TTC549 (cell line): ENCODE results near the gene ASTN1.

ENCODE experiments used
- FAIRE-seq: peaks from 2 replicates; lab custom pipeline; 2012; peaks lifted over from hg19 to GRCh38; lab: Jason Lieb, UNC

Gene ASTN1

DNA sequence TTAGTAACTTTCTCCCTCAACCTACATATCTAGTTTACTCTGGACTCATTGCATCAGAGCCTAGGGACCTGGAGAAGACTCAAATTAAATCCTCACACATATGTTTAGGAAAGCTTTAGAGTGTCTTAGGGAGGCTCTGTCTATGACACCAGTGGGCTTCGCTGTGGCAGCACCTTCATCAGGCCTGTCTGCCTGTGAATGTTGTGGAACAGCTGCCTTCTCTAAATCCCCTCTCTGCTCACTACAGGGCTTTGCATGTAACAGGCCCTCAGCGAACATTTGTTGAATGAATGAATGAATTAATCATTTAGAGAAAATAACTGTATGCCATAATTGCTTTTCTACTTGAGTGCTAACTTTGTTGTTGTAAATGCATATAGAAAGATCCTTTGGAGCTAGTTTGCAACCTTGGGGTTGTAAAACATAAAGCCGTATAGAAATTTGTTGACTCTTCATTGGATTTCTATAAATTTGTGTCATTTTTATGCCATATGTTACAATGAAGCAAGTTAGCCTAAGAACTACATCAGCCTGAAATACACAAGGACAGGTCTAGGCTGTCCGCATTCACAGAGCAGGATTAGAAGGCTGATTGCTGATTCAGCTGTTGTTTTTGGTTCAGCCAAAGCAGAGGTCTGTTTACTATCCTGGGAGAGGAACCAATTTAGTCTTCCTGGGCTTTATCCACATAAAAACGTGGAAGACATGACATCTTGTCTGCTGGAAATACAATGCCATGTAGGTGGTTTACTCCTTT, 238.0 kb downstream of the ASTN1 start:
- FAIRE-seq = no peak

DNA sequence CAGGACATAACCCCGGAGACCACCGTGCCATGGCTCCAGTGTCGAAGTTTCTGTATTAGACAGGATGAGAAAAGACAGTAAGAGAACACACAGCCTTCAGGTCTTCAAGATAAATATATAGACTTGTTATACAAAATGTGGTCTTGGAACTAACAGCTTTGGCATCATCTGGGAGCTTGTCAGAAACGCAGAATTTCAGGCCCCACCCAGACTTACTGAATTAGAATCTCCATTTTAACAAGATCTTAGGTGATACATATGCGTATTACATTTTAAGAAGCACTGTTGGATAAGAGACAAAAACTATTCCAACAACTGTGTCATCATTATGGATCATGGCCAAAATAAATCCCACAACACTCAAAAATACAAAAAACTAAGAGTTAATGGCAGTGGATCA, 239.3 kb downstream of the ASTN1 start:
- no peak for FAIRE-seq

DNA sequence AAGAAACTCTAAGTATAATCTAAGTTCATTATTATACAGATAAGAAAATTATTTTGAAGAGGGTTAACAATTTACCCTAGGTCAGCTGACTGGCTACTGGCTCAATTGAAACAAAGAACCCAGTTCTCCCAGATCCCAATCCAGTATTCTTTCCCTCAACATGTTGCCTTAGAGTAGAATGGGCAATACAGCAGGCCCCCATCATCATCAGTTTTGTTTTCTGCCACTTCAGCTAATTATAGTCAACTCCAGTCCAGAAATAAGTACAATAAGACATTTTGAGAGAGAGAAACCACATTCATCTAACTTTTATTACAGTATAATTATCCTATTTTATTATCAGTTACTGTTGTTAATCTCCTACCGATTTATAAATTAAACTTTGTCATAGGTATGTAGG, 241.2 kb downstream of the ASTN1 start:
- no peak for FAIRE-seq

DNA sequence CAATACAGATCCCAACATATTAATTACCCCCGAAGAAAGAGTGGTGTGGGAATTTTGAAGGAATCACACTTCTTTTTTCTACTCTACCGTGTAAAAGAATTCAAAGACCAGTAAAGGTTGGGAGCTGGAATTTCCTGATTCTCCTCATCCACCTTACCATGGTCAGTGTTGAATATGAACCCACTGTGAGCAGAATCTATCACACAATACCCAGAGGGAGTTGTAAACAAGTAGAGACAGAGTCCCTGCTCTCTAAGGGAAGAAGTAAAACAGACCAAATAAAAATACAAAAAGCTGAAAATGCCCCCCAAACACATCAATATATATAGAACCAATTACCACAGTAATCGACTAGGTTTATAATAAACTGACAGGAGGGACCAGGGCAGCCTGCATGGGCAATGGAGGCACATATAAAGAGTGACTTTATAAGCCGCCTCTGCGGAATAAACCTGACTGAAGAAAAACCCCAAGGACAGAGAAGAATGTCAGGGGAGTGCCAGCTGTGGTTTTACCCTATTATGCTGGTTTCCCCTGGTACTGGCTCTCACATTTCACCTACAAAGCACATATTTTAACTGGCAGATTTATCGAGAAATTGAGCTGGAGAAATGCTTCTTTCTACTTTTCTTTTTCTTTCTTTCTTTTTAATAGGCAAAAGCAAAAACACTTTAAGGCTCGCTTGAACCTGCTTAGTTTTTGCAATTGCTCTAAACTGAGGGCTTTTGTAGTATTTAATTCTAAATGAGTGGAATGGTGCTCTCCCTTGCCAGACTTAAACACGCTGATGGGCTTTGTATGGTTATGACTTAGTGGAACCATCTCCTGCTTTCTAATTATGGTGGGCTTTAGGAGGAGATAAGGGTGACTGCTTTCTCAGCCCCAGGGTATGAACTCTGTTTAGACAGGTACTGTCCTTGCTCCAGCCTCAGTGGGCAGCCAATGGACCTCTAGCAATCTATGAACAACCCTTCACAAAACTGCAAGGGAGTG, 244.8 kb downstream of the ASTN1 start:
- FAIRE-seq = no peak

DNA sequence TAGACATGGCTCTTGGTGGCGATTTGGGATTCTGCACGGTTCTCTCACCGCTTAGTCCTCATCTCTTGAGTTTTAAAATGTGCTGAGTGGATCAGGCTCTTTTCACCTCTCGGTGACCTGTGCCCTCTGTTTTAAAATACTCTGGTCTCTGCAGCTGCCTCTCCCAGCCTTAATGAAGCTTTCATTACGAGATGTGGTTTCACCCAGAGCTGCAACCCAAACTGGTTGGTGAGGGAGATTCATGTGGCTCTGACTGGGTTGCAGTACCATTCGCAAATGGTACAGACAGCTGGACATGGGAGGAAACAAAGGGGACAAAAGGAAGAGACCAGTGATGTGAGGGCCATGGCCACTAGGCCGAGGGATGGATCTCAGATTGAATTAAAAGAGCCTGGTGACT, 258.9 kb downstream of the ASTN1 start:
- FAIRE-seq = no peak

DNA sequence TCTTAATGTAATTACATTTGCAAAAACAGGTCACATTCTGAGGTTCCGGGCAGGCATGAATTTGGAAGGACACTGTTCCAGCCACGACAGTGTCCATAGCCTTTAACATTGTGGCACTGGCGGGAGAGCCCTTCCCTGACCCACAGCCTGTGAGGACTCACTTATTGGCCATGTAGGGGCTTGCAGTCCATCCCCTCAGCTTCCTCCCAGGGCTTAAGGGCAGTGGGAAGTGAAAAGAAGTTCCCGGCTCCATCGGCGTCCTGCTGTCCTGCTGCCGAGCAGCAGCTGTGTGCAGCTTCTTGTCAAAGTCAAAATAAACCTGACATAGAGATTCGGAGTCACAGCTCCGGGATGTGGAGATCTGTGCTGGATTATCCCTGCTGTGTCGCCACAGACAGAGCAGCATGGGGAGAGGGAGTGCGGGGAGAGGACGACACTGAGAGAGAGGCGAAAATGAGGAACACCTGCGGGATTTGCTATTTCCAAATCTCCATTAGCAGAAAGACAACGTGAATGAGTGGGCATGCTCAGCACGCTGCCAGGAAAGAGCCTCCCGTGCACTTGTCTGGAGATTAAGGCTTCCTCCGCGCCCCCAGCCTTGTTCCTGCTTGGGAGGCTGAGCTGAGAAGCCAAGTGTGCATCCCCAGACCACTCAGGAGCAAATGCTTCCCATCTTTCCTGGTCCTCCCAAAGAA, 260.3 kb downstream of the ASTN1 start:
- no peak for FAIRE-seq

DNA sequence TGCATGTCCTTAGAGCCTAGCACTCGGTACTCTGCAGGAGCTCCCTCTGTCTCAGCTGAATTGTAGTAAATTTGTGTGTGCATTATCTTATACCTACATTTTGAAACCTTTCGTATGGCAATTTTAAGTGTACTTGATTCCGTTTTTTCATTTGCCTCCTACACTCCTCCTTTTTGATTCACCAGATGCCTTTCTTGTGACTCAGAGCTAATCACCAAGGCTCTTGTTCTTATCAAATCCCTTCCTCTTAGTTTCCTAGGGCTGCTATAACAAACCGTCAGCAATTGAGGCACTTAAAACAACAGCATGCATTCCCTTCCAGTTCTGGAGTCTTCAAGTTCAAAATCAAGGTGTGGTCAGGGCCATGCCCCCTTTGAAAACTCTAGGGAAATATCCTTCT, 261.0 kb downstream of the ASTN1 start:
- FAIRE-seq = no peak

DNA sequence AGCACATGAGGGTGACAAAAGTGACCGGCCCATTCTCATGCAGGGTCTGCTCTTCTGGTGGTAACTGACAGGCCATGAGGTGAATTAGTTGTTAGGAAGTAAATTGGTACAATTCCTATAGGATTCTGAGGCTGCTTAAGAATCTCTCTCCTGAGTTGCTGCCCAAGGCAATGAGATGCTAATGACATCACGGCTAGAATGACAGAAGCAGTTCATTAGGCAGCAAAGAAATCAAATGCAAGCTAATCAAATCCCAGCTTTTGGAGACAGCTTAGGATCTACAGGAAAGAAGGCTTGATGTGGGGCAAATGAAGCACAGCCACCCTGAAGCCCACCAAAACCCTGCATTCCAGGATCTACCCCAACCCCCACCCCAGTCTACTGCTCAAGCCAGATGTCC, 265.2 kb downstream of the ASTN1 start:
- no peak for FAIRE-seq

DNA sequence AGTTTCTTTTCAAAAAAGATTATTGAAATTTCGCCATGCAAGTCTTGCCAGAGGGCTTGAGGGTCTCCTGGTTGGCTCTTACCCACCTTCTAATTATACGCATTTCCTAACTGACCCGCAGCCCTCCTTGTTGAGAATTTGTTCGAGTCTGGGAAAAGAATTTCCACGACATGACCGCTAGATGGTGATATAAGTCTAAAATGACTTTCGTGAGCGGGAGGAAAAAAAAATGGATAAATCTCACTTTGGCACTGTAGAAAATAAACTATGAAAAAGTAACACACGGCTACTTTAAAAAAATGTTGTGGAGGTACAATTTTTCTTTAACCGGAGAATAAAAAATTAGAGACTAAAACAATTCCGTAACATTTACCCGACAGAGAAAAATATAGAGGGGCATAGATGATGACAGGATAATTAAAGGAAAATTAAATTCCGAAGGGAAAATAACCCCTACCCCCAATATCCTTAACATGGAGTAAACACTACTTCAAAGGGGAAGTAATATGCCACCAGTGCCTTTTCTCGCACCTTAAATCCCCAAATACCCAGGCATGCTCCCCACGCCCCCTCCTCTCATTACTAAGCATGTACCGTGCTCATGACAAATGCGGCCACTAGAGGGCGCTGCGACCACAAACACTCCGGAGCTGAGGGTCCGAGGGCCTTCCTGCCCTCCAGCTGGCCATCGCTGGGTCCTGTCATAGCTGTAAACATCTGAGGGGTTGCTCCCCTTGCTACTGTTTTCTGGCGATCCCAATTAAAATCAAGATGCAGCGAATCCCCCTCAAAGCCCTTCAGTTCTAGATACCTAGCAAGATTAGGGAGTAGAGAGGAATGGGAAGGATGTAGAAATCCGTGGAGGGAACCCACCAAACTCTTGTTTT, 266.9 kb downstream of the ASTN1 start:
- FAIRE-seq = peak; percentile 97

DNA sequence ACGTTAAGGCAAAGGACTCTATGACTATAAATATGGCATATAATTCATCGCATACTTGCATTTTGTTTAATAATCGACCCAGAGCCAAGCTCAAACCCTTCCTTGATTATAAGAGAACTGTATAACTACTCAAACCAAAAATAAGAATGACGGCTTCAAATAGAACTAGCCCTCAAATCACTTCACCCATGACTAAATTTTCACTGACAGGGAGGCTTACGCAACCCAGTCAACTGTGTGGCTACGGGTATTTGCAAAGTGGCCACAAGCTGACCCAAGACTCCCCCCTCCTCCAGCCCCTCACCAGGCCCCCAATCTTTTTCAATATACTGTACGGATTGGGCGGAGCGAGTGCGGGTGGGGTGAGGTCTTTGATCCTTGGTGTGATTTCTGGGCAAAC, 268.3 kb downstream of the ASTN1 start:
- no peak for FAIRE-seq

DNA sequence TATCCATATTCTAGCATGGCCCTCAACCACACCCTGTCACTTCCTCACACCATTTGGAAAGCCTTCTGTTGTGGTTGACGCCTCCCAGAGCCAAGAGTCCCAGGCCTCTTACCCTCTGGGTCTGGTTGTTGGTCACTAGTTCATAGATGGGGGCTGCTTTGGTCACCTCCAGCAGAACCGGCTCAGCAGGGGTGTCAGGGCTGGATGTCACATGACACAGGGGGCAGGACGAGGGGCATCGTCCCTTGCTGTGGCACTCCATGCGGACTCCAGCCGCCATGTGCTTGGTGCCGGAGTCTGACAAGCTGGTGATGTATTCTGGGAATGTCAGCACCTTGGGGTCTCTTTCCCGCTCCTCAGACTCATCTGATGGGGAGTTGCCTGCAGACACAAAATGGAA, 270.1 kb downstream of the ASTN1 start:
- FAIRE-seq = no peak

DNA sequence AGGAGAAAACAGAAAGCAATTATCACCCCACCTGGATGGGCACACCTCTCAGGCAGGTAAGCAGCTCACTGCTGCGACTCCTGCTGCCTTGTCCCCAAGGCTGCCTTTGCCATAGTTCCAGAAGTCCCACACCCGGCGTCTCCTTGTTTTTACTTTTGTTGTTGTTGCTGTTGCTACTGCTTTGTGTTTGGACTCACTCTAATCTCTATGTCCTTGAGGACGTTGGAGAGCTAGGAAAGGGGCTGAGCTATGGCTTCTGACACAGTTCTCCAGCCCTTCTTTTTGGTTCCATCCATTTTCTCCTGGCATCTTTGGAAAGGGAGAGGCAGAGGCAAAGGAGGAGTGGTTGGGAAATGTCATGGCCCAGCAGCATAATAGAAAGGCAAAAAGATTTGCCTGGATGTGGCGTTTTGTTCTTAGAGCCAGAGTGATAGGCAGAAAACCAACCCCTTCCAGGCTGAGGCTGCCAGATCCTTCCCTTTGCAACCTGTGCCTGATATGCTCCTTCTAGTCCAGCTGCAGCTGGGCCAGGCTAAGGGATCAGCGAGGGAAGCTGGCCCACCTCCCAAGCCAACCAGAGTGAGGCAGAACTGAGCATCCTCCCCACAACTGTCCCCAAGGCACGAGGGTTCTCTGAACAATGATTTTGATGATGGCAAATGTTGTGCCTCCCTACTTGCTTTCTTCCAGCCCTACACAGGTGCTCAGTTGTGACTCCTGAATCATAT, 270.7 kb downstream of the ASTN1 start:
- FAIRE-seq = no peak

DNA sequence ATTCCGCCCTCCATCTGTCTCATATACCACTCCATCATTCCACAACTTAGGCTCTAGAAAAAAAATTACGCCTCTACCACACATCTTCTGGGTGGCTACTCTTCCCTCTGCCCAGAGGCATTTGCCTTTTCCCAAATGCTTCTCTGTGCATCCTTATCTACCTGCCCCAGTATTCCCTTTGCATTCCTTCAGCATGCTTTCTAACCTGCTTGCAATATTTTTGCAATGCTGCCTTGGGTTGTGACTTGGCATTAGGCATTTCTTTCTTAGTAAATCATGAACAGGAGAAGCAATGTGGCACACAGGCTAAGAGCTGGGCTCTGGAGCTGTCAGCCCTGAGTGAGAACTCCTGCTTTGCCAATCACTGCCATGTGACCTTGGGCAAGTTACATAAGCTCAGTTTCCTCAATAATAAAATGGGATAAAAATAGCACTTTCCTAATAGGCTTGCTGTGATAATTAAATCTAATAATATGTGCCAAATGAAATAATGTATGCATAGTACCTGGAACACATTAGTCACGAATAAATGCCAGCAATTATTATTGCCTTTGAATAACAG, 276.0 kb downstream of the ASTN1 start:
- FAIRE-seq = no peak

DNA sequence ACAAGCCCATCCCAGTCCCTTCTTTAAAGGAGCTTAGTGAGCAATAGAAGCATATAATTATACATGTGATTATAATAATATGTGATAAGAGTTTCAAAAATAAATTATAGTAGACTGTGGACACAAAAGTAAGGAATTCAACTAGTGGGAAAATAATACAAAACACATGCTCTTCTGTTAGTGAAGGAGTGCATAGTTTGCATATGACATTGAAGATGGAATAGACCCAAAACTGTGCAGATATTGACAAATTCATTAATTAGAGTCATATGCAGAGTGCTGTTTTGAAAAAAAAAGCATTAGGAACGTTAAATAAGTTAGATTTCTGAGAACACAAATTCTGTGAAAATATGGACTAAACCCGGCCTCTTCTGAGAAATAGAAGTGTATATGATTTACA, 278.8 kb downstream of the ASTN1 start:
- no peak for FAIRE-seq

DNA sequence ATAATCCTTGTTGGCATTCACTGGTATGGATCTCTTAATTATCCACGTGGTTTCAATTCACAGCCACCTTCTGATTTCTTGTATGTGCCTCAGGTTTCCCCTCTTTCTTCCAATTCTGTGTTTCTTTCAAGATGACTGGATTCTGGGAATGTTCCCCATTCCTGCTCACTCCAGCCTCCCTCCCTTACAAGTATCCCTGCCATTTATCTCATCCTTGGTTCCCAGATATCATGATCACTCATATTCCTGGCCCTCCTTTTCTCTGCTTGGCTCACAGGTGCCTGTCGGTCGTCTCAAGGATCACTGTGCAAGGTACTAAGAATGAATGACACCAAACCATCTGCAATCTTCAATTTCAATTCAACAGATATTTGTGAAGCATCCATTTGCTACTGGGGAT, 279.2 kb downstream of the ASTN1 start:
- FAIRE-seq = no peak

DNA sequence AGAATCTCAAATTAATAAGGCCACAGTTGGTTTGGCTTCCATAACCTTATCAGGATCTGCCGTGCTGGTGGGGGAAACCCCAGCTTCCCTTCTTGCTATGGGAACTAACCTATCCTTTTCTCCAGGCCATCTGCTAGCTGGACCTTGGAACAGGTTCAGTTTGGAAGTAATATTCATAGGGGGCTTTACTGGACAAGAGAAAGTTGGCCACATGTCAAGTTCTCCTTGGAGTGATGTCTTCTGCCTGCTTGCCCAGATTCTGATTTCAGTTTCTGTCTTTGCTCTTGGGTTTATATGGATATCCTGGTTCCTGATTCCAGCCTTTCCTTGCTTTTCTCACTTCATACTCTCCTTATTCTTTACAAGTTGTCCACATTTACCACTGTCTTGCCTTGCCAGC, 279.6 kb downstream of the ASTN1 start:
- no peak for FAIRE-seq

DNA sequence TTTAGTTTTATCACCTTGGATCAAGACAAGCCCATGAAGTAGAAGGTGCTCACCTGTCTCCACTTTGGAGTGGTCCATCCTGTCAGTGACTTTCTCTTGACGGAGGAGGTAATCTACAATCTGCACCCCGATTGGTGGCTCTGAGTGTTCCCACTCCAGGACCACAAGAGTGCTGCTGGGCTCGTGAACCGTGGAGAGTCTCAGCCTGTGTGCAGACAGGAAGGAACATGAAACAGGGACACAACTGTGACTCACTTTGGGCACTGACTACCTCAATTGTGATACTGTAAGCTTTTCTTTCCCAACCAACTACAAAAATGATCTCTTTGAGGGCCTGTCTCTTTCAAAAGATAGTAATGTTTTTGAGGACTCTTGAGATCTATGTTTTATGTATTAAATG, 280.2 kb downstream of the ASTN1 start:
- FAIRE-seq = no peak

DNA sequence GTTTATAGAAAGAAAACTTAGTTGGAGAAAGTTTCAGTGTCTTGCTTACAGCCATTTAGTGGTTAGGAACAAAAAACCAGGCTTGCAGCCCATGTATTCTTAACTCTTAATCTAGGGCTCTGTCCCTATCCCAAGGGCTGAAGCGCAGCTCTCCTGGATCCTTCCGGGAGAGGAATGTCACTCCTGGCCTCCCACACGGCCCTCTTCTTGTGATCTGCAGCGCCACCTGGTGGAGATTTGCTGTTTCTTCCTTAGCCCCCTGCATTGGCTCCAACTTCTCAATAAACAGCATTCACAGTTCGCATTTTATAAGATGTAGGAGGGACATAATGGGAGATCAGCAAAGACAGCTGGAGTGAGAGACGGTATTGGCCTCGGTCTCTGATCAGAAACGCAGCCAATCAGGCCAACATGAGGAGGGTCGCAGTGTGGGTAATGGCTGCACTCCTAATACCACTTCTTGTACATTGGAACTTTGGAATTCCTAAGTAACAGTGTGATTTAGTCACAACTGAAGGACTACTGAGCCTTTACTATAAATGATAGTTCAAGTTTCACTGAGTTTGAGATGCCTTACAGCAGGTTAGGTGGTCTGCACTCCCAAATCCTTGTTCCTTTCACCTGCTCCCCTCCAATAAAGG, 283.4 kb downstream of the ASTN1 start:
- peak; percentile 58 for FAIRE-seq

DNA sequence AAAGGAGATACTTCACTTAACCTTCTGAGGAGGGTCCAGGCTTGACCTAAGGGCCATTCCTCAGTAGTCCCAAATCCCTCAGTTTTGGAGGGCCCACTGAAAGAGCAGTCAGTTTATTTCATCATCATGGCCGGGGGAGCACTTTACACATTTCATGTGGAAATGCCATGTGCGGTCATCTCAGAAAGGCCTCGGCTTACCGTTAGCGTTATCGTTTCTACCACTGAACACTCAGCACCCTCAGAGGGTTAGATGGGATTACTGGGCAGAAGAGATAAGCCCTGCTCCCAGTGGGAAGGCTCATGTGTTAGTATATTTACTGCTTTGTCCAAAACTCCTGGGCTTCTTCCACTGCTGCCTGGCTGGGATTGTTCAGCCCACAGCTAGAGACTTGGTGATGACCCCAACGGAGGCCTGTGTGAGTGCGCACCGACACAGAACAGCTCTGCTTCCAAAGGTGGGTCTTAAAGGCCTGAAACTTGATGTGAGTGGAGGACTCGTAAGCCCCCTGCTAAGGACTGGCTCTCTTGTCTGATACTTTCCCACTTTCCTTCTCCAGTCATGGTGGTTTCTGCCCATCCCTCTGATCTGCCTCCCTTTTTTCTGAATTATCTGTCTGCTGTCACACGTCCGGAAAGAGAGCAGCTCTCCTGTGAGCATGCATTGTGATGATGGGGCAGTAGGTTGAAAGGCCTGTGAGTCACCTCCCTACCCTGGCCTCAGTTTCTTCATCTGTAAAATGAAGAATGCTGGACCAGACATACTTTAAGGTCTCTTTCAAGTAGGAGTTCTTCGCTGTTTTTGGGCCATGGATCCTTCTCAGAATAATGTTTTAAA, 284.5 kb downstream of the ASTN1 start:
- FAIRE-seq = no peak
